Kidney epithelial cell (primary cell): Measurements from ENCODE around the gene SPA17. TPM values are rescaled to one million over a fixed set of nuclear protein-coding genes. Genes with fewer than 3 reads are reported as not detected.

Source experiments
- DNase-seq: peaks from one replicate; pipeline ENCODE4 v3.0.0-alpha.2; 2010; ENCODE audit warnings: low read depth
- H3K27me3 ChIP-seq: 2 replicates; pipeline ENCODE4 v1.6.0; 2011; ENCODE audit warnings: low read length; ENCODE audit not compliant: control insufficient read depth, insufficient read depth
- H3K36me3 ChIP-seq: 2 replicates; pipeline ENCODE4 v1.5.1; 2011; ENCODE audit warnings: low read length; ENCODE audit not compliant: control insufficient read depth, insufficient read depth
- H3K4me3 ChIP-seq: 2 replicates; pipeline ENCODE4 v1.5.1; 2011; ENCODE audit warnings: low read depth, mild to moderate bottlenecking, control low read depth, low read length
- CTCF ChIP-seq: IDR thresholded peaks from 2 replicates; pipeline ENCODE4 v1.5.1; 2011; ENCODE audit warnings: mild to moderate bottlenecking, moderate library complexity, low read length, control low read depth, inconsistent platforms; ENCODE audit not compliant: insufficient read depth, poor library complexity, severe bottlenecking
- total RNA-seq: library from RNA; depleted of rRNA; stranded (reverse); fragments of >200 nt; gene quantifications from 2 replicates; pipeline ENCODE4 v1.2.3, GENCODE V29; 2015

SPA17 gene
- total RNA-seq, 1 donor from 2014 or later, result 15.8 TPM

DNA sequence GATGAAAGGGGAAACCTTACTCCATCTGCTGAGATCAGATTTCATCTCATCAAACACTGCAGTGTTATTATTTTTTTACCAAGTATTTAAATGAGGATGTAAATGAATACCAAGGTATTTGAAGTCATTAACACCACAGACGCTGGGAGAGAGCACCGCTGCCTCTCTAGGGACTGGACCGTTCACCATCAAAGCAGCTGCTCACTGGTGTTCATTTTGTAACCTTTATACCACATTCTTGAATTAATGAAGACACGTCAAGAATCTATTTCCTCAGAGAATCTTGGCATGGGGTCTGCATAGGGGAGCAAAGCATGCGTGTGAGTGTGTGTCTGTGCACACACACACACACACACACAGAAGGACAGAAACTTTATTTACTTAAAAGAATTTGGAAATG lies 15.8 kb upstream of the SPA17 start:
- Histone ChIP-seq H3K4me3 (no peak overlapping the region), H3K36me3 (no peaks in the 10 kb centered on the region), H3K27me3 (no peaks in the 10 kb centered on the region)
- no peak for TF ChIP-seq CTCF
- DNase-seq, result no peak

GRCh38 chr11:124658501-124658900 lies 15.2 kb upstream of the SPA17 start:
- no peak for DNase-seq
- TF ChIP-seq CTCF, result no peak
- H3K4me3 ChIP-seq, result no peak overlapping the region
- H3K27me3 ChIP-seq, result no peaks in the 10 kb centered on the region
- H3K36me3 ChIP-seq, result no peaks in the 10 kb centered on the region

DNA sequence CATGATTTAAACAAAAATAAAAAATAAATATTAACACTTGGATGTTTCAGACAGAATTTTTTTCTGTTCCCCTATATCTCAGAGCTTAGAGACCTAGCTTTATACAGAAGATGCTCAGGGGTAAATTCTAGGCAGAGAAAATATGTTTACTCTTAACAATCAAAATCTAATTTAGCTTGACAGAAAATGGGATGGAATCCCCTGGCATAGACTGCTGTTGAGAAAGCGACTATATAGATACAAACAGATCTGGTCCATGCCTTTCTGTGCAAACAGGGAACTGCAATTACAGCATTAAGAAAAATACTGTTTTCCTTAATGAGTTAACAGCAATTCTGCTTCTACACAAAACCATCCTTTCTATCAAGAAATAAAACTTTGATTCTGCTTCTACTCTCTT lies 14.7 kb upstream of the SPA17 start:
- TF ChIP-seq CTCF, result no peak
- H3K4me3 ChIP-seq, result no peak overlapping the region
- H3K36me3 ChIP-seq, result no peaks in the 10 kb centered on the region
- no peaks in the 10 kb centered on the region for H3K27me3 ChIP-seq
- DNase-seq, result no peak

GRCh38 chr11:124661553-124661952 lies 12.2 kb upstream of the SPA17 start:
- Histone ChIP-seq H3K27me3 (no peaks in the 10 kb centered on the region), H3K4me3 (no peak overlapping the region), H3K36me3 (no peaks in the 10 kb centered on the region)
- no peak for DNase-seq
- no peak for TF ChIP-seq CTCF

- no peak for DNase-seq
- no peak for TF ChIP-seq CTCF
- Histone ChIP-seq H3K27me3 (no peaks in the 10 kb centered on the region), H3K36me3 (no peaks in the 10 kb centered on the region), H3K4me3 (no peak overlapping the region)
These were observed 11.6 kb upstream of the SPA17 start for GRCh38 chr11:124662106-124662505.

GRCh38 chr11:124663861-124664260 lies 9.8 kb upstream of the SPA17 start:
- no peaks in the 10 kb centered on the region for H3K27me3 ChIP-seq
- H3K4me3 ChIP-seq, result no peak overlapping the region
- TF ChIP-seq CTCF, result no peak
- DNase-seq, result no peak
- H3K36me3 ChIP-seq, result no peaks in the 10 kb centered on the region
